Stimulated activated CD8-positive, alpha-beta memory T cell treated with anti-CD3 and anti-CD28 coated beads, Interleukin-15, amount 100 ng/mL, for 1 hour (primary cell): ENCODE measurements around the gene VPS51.

Experiments used
- DNase-seq: peaks from one replicate; pipeline ENCODE4 v3.0.0-alpha.2; 2020; ENCODE audit warnings: low read depth

Gene VPS51

GRCh38 chr11:65072631-65072966 is 23.4 kb upstream of the VPS51 start:
- DNase-seq: no peak

- DNase-seq: no peak
Observed at GRCh38 chr11:65077451-65077850, 18.6 kb upstream of the VPS51 start.

GRCh38 chr11:65078151-65078550 is 17.9 kb upstream of the VPS51 start:
- DNase-seq: peak; percentile 68

GRCh38 chr11:65078786-65079342 is 17.1 kb upstream of the VPS51 start:
- DNase-seq: no peak

GRCh38 chr11:65083134-65083833 is 12.7 kb upstream of the VPS51 start:
- DNase-seq: no peak

- peak; percentile 94 for DNase-seq
Observed at GRCh38 chr11:65083834-65084597, 12.0 kb upstream of the VPS51 start, which contains the start of the genes CDCA5 and ZFPL1. Gene CDCA5, minus strand, starts transcription at chr11:65084040. Its CDS starts 62 bp downstream, at chr11:65083978. Gene ZFPL1, plus strand, starts transcription at chr11:65084222. Its CDS starts 477 bp downstream, at chr11:65084699.

- DNase-seq: no peak
Observed at GRCh38 chr11:65084598-65085375, 11.2 kb upstream of the VPS51 start.

GRCh38 chr11:65085446-65085845 is 10.6 kb upstream of the VPS51 start:
- DNase-seq: no peak

GRCh38 chr11:65086809-65087208 is 9.2 kb upstream of the VPS51 start:
- DNase-seq: no peak

- DNase-seq: no peak
Observed at GRCh38 chr11:65087216-65087615, 8.8 kb upstream of the VPS51 start.

- no peak for DNase-seq
Observed at GRCh38 chr11:65087827-65088226, 8.2 kb upstream of the VPS51 start.

GRCh38 chr11:65089621-65090020 is 6.4 kb upstream of the VPS51 start:
- no peak for DNase-seq

GRCh38 chr11:65090628-65091027 is 5.4 kb upstream of the VPS51 start:
- no peak for DNase-seq

- DNase-seq: no peak
Observed at GRCh38 chr11:65095427-65095826, 587 bp upstream of the VPS51 start.

- DNase-seq: no peak
Observed at GRCh38 chr11:65096926-65097325, 912 bp downstream of the VPS51 start.

GRCh38 chr11:65100674-65101350 is 4.8 kb downstream of the VPS51 start:
- DNase-seq: no peak

GRCh38 chr11:65102142-65103095 is 6.4 kb downstream of the VPS51 start:
- no peak for DNase-seq

GRCh38 chr11:65103476-65103875 is 7.5 kb downstream of the VPS51 start:
- no peak for DNase-seq

- DNase-seq: no peak
Observed at GRCh38 chr11:65104628-65105027, 8.6 kb downstream of the VPS51 start.

GRCh38 chr11:65107078-65107477 is 11.1 kb downstream of the VPS51 start:
- DNase-seq: no peak
